GM12864 (cell line): ENCODE results near the gene MYDGF.

Experiments
- DNase-seq: peaks from one replicate; pipeline ENCODE4 v3.0.0-alpha.2; 2011; ENCODE audit warnings: low read depth
- H3K4me3 ChIP-seq: 2 replicates; pipeline ENCODE4 v1.5.1; 2011; ENCODE audit warnings: mild to moderate bottlenecking, low read depth, low read length, control low read depth
- CTCF ChIP-seq: IDR thresholded peaks from 2 replicates; pipeline ENCODE4 v1.5.1; 2011; ENCODE audit warnings: low read depth, mild to moderate bottlenecking, moderate library complexity, low read length, control low read depth, inconsistent platforms; ENCODE audit errors: missing control alignments

Gene MYDGF

GRCh38 chr19:4641132-4641531 lies 29.0 kb downstream of the MYDGF start:
- TF ChIP-seq CTCF: no peak
- no peak overlapping the region for H3K4me3 ChIP-seq
- DNase-seq: no peak

GRCh38 chr19:4640247-4641000 lies 29.7 kb downstream of the MYDGF start:
- TF ChIP-seq CTCF: no peak
- no peak for DNase-seq
- H3K4me3 ChIP-seq: peak overlapping the region; percentile 96

DNA sequence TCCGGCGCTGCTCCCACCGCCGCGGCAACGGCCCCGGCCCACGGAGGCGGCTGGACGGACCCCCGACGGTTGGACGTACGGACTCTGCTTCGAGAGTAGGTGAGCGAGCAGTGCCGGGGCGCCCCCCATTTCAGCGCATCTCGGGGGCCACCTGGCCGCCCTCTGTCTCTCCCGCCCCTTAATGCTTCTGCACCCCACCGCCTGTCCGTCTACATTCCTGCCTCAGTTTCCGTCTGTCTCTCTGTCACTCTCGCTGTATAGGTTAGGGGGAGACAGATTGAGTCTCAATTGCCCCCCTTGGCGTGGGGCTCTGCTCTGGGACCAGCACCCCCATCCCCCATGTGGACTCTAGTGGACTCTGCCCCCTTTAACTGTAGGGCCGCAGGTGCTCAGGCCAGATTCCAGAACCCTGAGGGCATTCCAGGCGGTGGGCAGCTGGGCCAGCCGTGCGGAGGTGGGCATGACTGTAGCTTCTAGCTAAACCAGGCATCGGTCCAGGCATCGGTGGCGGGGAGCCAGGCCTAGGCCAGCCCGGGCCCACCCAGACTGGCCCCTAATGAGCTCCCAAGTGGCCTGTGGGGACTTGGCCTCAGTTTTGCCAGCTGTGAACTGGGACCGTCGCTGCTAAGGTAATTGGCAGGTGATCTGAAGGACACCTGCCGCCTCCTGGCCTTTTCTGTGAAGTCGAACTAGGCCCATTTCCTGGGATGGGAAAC lies 30.5 kb downstream of the MYDGF start:
- DNase-seq: no peak
- H3K4me3 ChIP-seq: peak overlapping the region; percentile 96
- no peak for TF ChIP-seq CTCF

- peak within 1 kb of the TSS; percentile 96 for H3K4me3 ChIP-seq
- peak; percentile 90 for DNase-seq
- no peak for TF ChIP-seq CTCF
These were observed 31.2 kb downstream of the MYDGF start, which contains the start of gene TNFAIP8L1 for GRCh38 chr19:4638828-4639530. Gene TNFAIP8L1, plus strand, starts transcription at chr19:4639516. Its CDS starts 12,354 bp downstream, at chr19:4651870.

DNA sequence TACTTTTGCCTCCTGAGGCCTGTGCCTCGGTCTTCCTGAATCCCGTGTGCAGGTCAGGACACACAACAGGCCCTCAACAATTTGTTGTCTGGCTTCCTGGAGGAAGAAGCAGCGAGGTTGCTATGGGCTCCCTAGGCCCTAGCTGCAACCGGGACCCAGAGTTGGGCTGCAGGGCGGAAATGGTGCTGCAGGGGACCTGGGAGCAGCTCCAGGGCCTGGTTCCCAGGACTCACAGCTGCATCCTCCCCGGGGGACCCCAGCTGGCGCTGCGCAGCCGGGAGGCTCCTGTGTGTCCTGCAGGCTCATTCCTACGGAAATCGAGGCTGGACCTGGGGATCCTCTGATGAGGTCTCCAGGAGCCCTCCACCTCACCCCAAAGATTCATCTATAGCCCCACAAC lies 31.8 kb downstream of the MYDGF start:
- no peak for TF ChIP-seq CTCF
- H3K4me3 ChIP-seq: no peak overlapping the region

GRCh38 chr19:4636761-4637160 lies 33.4 kb downstream of the MYDGF start:
- no peak for DNase-seq
- TF ChIP-seq CTCF: no peak
- no peak overlapping the region; the same call in 1 of the 2 replicates for H3K4me3 ChIP-seq

More for the DNA sequence above, 31.8 kb downstream of the MYDGF start:
- no peak for DNase-seq
